Stimulated activated CD4-positive, alpha-beta T cell treated with anti-CD3 and anti-CD28 coated beads, Interleukin-1b, Interleukin-23, amount 100 ng/mL, for 24 hours (primary cell): ENCODE results near the gene TAS2R3.

Experiments used
- DNase-seq, 4 experiments: peaks; one replicate each; pipeline ENCODE4 v3.0.0-alpha.2; 2020; ENCODE audit warnings: low read depth in 4 of 4, low spot score in 1 of 4

The TAS2R3 gene

DNA sequence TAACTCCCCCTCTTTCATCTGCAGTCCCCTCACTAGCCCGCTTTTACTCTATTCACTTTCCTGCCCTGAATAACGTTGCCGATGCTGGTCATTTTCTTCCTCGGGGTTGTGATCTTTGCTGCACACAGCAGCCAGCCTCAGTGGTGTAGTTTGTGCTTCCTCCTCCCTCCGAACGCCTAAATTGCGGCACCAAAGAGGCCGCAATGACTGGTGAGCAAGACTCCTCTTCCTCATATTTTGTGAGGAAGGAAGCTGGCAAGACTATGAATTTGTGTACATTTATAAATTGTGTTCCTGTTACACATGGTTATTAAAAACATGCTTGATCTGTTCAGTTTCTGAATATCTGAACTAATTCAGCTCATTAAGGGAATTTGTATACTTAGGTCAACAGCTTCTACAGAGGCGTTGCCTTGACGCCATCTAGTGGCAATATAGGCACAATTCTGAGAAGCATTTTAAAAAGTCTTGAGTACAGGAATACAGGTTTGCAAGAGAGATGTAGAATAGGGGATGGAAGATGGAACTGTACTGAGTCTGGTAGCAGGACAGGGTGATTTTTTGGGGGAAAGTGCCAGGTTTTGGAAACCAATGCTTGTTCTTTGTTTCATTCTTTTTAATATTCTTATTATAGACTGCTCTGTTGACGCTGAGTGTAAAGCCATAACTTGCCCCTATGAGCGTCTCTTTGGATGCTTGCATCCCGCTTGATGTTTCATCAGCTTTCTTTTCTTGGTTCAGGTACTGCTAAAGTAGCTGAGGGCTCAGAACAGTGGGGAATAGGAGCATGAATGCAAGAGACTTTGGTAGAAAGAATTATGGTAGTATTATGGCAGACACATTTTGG lies 22.0 kb downstream of the TAS2R3 start:
- no peak for DNase-seq

DNA sequence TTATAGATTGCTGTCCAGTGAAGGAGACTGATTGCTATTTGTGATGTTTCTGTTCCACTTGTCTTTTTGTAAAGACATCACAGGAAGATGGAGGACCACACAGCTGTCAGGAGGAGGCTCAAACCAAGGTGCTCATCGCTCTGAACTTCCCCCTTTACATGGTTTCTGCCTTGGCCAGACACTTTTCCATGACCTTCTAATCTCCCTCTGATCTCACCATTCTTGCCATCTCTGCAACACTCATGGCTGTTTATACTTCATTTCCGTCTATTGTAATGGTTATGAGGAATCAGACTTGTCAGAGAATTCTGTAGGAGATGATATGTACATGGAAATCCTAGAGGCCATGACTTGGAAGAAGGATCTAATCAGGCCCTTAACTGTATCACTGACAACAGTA lies 24.4 kb downstream of the TAS2R3 start:
- no peak for DNase-seq

- DNase-seq, result no peak
These were observed 26.0 kb downstream of the TAS2R3 start, which contains the start of gene TAS2R5 for GRCh38 chr7:141789917-141790316. TSS of gene TAS2R5 (plus strand) at chr7:141790217. CDS start at chr7:141790362, 145 bp downstream.

GRCh38 chr7:141792526-141792925 lies 28.6 kb downstream of the TAS2R3 start:
- DNase-seq, result no peak
